GM18517 (cell line): Measurements from ENCODE around the gene FHIP1B.
"Not testable (repeated sequence)": the region's sequence is repeated elsewhere in the genome, so short reads cannot be mapped to it uniquely, and the experiment has no call there.

ENCODE experiments used
- ATAC-seq: cut with Tn5 transposase; IDR thresholded peaks from one replicate; pipeline ENCODE4 v1.9.1; 2021; ENCODE audit warnings: mild to moderate bottlenecking, moderate library complexity; ENCODE audit not compliant: unreplicated experiment

The FHIP1B gene

DNA sequence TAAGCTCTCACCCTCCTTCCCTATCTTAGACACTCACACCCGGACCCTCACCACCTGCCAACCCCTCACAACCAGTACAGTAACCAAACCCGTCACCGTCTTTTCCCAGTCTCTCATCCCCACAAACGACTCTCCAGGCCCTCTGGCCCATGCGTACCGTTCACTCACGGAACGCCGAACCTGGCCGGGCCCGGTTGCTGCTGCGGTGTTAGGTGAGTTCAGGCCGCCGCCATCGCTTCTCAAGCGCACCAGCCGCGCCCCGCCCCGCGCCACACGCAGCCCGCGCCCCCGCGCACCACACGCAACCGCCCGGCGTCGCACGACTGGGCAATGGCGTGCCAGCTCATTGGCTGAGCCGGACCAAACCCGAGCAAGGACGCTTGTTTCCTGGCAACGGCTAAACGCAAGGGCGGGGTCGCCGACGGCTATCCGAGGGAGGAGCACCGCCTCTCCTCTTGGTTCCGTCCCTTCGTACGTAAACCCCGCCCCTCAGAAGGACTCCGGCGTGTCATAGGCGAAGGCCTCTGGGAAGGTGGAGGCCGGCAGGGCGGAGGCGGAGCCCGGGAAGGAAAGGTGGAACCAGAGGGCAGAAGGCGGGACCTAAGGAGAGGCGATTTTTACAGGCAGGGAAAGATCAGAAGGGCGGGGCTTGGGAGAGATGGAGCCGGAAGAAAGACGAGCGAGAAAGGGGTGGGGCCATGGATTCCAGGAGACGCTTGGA, at the start of gene FHIP1B:
Gene FHIP1B, minus strand, starts transcription at position 250 of the 721 bp plus-strand sequence. CDS start 10,120 bp downstream, outside the sequence.
- peak; percentile 96 for ATAC-seq

DNA sequence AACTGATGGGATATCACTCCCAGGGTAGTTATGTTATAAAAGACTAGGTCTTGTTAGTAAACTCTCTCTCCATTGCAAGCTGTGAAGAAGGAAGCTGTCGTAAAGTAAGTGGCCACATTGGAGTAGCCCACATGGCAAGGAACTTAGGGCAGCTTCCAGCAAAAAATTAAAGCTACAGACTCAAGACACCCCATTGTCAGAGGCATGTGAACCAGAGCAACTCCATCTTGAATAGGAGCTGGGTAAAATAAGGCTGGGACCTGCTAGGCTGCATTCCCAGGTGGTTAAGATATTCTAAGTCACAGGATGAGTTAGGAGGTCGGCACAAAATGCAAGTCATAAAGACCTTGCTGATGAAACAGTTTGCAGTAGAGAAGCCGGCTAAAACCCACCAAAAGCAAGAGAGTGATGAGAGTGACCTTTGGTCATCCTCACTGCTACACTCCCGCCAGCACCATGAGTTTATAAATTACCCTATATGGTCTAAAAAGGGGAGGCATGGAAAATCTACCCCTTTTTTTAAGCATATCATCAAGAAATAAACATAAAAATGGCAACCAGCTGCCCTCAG, 49.1 kb upstream of the FHIP1B start:
- ATAC-seq: no peak

DNA sequence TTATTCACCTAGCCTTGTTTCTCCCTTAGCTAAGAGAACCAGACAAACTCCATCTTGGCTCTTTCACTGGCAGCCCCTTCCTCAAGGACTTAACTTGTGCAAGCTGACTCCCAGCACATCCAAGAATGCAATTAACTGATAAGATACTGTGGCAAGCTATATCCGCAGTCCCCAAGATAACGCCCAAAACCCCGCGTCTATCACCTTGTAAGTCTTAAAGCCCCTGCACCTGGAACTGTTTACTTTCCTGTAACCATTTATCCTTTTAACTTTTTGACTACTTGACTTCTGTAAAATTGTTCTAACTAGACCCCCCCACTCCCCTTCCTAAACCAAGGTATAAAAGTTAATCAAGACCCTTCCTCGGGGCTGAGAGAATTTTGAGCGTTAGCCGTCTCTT, 46.4 kb upstream of the FHIP1B start:
- not testable (repeated sequence) for ATAC-seq

DNA sequence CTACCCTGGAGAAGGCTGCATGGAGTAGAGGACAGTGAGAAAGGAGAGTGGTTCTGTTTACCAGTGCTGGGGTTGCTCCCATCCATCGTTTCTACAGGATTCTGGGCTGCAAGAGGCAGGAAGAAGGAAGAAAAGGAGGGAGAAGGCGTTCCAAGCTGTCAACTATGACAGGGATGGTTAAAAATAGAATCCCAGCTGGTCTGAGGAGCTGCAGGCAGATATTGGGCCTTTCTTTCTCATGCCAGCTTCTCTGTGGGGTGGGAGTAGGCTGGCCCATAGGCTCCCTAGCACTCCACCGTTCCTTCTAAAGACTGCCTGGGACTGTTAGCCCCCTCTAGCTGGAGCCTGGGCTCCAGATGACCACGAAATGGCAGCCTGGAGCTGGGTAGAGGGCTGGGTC, 38.8 kb upstream of the FHIP1B start:
- no peak for ATAC-seq

DNA sequence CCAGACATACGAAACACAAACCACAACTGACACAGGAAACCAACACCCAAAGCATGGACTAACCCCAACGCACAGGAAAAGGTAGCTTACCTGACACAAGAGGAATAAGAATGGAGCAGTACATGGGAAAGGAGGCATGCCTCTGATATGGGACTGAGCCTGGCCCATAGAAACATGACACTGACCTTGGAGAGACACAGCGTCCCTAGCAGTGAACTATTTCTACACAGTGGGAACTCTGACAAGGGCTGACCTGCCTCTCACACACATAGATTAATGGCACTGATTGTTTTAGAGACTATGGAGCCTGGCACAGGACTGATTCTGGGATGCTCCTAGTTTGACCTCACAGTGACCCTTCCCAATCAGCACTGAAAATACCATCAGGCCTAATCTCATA, 37.2 kb upstream of the FHIP1B start:
- ATAC-seq: no peak

DNA sequence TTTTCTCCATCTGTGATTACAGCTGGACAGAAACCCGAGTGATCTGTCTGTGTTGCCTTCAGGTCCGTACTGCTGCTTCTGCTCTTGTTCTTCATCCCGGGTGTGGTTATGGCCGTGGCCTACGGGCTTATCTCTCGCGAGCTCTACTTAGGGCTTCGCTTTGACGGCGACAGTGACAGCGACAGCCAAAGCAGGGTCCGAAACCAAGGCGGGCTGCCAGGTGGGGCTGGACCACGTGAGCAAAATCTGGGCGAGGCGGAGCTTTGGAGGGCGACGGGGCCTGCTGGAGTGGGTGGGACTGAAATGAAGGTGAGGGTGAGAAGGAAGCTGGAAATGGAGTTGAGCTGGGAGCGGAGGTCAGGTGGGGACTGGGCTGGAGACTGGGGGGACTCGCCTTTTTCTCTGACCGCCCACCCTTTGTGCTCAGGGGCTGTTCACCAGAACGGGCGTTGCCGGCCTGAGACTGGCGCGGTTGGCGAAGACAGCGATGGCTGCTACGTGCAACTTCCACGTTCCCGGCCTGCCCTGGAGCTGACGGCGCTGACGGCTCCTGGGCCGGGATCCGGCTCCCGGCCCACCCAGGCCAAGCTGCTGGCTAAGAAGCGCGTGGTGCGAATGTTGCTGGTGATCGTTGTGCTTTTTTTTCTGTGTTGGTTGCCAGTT, 36.3 kb upstream of the FHIP1B start:
- ATAC-seq: no peak

DNA sequence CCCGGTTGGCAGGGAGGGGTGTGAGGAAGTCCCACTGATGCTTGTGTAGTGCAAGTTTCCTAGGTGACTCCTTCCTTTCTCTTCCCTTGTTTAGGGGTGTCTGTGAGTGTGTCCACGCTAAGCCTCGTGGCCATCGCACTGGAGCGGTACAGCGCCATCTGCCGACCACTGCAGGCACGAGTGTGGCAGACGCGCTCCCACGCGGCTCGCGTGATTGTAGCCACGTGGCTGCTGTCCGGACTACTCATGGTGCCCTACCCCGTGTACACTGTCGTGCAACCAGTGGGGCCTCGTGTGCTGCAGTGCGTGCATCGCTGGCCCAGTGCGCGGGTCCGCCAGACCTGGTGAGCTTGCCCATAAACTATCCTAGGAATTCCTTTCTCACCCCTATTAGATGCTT, 35.6 kb upstream of the FHIP1B start:
- no peak for ATAC-seq

DNA sequence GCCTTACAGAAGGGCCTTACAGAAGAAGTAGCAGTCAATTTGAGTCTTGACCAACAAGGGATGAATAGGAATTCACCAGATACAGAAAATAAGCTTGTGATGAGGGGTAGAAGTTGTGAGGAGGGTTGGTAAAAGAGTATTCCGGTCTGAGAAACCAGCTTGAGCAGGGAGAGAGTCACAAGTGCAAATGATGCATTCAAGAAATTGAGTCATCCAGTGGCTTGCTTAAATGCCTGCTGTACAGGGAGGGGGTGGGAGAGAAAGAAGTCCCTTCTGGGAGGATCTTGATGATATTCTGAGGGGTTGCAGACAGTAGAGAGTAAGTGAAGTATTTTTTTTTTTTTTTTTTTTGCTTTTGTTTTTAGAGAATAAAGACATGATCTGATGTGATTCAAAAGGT, 34.4 kb upstream of the FHIP1B start:
- ATAC-seq: no peak

DNA sequence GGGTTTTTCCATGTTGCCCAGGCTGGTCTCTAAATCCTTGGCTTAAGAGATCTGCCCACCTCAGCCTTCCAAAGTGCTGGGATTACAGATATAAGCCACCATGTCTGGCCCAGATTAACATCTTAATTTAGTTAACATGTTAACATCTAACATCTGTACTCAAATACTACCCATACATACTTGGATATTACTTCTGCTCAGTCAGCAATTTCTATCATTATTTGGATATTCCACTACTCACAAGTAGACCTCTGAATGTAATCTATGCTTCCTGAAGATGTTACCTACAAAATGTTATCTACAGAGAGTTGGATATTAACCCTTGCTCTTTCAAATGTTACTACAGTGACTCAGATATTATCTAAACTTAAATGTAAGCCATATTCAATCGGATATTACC, 29.2 kb upstream of the FHIP1B start:
- no peak for ATAC-seq

DNA sequence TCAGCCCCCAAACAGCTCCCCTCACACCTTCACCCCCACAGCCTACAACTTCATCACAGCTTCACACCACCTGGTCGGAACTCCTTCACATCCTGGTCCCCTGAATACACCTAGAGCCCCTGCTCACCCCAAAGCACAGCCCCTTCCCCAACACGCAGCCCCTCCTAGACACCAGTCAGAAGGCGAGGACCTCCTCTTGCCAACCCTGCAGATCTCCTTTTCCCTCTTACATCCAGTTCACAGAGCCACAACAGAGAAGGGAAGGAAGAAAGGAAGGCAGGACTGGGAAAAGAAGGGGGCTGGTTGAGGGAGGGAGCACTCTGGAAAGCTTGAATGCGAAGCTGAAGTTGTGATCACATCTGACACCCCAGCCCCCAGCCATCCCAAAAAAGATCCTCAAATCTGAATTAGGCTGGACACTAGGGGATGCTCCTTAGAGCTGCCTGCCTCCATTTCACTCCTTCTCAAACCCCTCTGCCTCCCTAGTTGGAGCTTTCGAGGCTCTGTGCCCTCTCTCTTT, 25.8 kb upstream of the FHIP1B start:
- ATAC-seq: no peak

DNA sequence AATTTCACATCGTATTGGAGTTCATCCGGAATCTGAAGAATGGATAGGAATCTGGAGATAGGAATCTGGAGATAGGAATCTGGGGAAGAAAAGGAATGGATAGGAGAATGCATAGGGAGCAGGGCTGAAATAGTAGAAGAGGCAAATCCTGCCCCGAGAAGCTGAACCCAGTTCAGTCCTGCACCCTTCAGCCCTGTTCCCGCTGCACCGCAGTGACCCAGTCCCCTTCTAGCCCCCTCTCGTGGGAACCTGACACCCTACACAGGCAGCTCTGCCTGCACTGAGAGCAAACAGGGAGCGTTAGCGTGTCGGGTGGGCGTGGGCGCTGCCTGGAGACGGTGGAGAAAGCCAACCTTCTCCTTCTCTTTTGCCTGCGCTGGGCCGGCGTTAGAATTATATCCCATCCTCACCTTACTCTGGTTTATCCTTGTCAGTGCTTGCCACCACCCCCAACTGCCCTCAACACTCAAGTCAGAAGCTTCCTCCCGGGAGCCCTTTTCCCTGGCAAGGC, 24.2 kb upstream of the FHIP1B start:
- ATAC-seq: no peak

DNA sequence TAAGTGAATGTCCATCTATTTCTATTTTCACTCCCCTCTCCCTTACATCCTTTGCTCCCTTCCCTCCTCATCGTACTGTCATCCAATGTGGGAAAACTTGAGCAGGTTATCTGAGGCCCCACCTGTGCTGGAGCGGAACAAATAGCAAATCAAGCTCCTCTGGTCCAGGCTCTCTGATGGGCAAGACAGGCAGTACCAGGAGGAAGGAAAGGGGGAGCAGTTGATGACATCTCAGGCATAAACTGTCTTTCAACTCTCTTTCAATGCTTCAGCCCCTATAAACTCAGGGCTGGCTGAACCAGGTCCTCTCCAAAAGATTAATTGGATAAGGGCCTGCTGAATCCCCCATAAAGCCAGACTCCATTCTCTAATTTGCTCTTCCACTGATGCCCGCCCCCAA, 23.7 kb upstream of the FHIP1B start:
- ATAC-seq: no peak

DNA sequence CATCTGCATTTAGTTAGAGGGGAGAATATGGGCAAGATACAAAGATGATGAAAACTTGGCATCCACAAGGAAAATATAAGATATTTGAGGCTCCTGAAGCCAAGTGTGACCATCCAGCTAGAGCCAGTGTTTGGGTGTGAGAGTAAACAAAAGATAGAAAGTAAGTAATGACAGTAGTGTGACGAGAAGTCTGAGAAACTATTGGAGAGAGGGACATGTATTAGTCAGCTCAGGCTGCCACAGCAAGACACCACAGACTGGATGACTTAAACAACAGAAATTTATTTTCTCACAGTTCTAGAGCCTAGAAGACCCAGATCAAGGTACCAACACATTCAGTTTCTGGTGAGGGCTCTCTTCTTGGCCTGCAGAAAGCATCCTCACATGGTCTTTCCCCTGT, 18.8 kb upstream of the FHIP1B start:
- no peak for ATAC-seq

DNA sequence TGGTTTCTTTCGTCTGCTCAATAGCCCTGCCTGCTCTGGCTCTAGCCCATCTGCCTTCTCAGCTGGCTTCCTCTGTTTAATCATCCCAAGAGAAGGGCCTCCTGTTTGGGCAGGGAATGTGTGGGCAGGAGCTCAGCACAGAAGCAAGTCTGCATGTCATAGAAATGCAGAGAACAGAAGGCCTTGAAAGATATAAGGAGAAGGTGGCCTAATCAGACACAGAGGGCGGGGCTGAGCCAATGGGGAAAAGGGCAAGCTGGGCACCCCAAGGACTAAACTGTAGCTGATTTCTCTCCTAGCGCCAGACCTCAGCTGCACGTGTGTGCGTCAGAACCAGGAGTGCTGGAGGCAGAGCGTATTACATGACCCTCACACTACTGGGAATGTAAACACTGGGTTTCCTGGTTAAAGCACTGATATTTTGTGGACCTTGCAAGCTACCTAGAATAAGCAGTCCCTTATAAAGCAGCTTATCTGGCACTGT, 17.6 kb upstream of the FHIP1B start:
- ATAC-seq: no peak

DNA sequence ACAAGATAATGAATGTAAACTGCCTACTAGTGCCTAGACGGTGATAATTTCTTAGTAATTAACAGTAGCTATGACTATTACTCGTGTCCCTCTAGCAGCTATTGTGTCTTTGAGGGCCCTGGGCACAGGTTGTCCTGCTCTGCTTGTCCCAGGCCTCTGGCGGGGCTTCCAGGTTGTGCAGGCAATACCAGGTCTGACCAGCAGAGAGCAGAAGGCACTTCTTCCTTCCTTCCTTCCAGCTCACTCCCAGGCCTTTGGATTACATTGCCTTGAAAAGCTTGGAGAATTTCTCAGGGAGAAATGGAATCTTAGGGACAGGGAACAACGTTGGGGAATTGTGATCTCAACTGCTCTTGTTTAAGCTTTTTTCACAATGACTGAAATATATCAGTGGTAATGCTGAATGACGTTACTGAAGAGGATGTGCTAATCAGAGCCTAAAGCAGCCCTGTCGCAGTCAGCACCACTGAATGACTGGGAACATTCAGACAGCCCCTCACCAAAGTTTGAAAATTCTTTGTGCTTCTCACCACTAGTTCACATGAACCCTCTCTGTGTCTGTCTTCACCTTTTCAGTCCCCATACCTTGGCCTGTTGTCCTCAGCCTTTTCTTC, 16.8 kb upstream of the FHIP1B start:
- ATAC-seq: peak; percentile 57

DNA sequence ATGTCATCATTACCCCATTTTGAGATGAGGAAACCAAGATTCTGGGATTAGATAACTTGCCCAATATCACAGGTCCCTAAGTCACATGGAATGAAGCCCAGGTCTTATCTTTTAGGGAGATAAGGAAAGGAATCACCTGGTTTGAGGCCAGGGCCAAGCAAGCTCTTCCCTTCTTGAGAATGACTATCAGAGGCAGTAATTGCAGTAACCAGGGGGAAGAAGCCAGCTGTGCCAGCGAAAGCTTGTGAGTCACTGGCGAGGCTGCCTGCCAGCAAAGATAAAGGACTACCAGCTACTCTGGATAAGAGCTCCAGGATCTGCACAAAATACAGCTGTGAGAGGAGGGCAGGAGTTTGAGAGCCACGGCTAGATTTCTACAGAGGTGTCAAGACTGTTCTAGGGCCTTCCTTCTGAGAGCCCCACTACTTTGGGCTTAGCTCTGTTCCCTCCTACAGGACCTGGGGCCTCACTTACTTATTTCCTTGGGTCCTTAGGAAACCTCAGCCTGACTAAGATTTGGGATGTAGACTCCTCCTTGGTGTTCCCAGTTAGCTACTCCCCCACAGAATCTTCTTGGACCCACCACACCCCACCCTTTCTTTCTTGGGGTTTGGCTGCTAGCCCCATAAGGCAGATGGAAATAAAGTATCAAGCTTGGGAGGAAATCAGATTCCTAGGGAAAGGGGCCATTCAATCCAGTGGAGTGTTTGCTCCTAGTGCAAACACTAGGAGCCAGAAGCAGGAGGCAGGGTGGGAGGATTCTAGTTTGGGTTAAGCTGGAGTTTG, 15.5 kb upstream of the FHIP1B start:
- no peak for ATAC-seq

DNA sequence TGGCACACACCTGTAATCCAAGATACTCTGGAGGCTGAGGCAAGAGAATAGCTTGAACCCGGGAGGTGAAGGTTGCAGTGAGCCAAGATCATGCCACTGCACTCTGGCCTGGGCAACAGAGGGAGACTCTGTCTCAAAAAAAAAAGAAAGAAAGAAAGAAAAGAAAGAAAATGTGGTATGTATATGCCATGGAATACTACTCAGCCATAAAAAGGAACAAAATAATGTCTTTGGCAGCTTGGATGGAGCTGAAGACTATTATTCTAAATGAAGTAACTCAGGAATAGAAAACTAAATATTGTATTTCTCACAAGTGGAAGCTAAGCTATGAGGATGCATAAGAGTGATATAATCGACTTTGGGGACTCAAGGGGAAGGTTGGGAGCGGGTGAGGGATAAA, 14.5 kb upstream of the FHIP1B start:
- not testable (repeated sequence) for ATAC-seq

DNA sequence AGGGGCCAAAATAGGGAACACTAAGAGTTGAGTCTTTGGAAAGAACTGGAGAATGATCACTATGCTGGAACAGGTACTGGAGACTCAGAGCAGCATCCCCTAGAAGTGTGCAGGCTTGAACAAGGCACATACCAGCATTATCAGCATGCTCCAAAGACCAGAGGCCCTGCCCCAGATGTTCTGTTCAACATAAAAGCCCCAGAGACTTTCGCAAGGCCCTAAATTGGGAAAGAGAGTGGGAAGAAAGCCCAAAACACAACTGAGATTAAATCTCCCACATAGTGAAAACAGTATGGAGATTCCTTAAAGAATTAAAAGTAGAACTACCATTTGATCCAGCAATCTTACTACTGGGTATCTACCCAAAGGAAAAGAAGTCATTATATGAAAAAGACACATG, 13.8 kb upstream of the FHIP1B start:
- no peak for ATAC-seq

DNA sequence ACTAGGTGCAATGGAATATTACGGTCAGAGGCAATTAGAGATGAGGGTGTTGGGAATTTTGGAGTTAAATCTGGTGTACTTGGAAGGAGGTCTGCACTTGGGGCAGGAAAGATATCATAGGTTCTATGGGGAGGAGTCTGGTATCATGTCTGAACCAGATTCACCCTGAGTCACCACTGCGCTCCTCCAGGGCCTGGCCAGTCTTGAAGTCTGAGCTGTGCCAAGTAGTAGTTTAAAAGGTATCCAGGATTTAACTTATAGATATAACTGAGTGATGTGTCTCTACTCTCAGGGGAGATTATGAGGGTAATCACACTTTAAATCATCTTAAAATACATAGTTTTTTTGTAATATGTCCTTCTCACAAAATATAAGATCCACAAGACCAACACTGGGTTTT, 11.1 kb upstream of the FHIP1B start:
- no peak for ATAC-seq

DNA sequence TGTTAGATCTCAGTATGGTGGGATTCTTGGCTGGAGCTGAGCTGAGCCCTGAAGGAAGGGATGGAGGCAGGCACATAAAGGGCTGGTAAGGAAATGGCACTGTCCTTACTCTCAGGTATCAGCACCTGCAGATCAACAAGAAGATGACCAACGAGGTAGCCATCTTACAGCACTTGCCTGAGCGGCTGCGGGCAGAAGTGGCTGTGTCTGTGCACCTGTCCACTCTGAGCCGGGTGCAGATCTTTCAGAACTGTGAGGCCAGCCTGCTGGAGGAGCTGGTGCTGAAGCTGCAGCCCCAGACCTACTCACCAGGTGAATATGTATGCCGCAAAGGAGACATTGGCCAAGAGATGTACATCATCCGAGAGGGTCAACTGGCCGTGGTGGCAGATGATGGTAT, 6.9 kb upstream of the FHIP1B start:
- no peak for ATAC-seq

DNA sequence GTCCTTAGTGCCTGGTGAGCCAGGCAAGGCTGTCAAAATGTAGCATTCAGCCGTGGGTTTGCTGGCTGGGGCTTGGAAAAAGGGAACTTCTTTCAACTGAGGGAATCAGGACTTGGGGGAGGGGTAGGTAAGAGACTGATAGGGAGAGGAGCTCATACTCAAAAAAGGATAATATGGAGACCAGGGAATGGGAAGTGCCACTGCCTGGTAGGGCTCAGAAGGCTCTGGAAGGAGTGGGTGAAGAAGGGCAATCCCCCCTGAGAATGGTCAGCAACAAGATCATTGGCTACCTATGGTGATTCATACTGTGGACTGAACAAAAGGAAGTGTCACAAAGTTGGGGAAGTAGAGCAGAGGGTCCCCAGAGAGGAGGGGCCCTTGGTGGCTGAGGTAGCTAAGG, 6.3 kb upstream of the FHIP1B start:
- no peak for ATAC-seq
